OCI-LY3 (cell line): ENCODE data around the gene WFDC2.

ENCODE experiments used
- H2AFZ ChIP-seq: fragments of 200-600, 300-600 bp; shearing (Covaris generic); 2 replicates; pipeline ENCODE4 v1.6.0; 2014; ENCODE audit warnings: antibody characterized with exemption, low read depth, low read length
- H3K27ac ChIP-seq: fragments of 200-600, 300-600 bp; sonication (generic); 2 replicates; pipeline ENCODE4 v1.5.1; 2014; ENCODE audit warnings: mild to moderate bottlenecking, low read length, moderate library complexity, mixed read lengths
- H3K27me3 ChIP-seq: fragments of 200-600, 300-600 bp; sonication (generic); 2 replicates; pipeline ENCODE4 v1.6.1; 2014; ENCODE audit warnings: low read depth, low read length, mixed read lengths
- H3K36me3 ChIP-seq: fragments of 200-600, 300-600 bp; sonication (generic); replicated peaks from 2 replicates; pipeline ENCODE3; 2014; ENCODE audit warnings: low read depth, low read length, mixed read lengths
- H3K4me1 ChIP-seq: fragments of 300-600, 200-600 bp; sonication (generic); 2 replicates; pipeline ENCODE4 v1.6.1; 2014; ENCODE audit warnings: low read length, mixed read lengths
- H3K4me2 ChIP-seq: fragments of 200-600, 300-600 bp; sonication (generic); 2 replicates; pipeline ENCODE4 v1.6.1; 2014; ENCODE audit warnings: low read length, mixed read lengths
- H3K4me3 ChIP-seq: fragments of 300-600, 200-600 bp; sonication (generic); 2 replicates; pipeline ENCODE4 v1.5.1; 2014; ENCODE audit warnings: antibody characterized with exemption, mild to moderate bottlenecking, low read length, moderate library complexity
- H3K79me2 ChIP-seq: fragments of 300-600, 200-600 bp; shearing (Covaris generic); 2 replicates; pipeline ENCODE4 v1.6.1; 2014; ENCODE audit warnings: mild to moderate bottlenecking, low read length, mixed read lengths
- H3K9ac ChIP-seq: fragments of 300-600, 200-600 bp; shearing (Covaris generic); 2 replicates; pipeline ENCODE4 v1.6.0; 2014; ENCODE audit warnings: mild to moderate bottlenecking, low read length, moderate library complexity
- H3K9me3 ChIP-seq: fragments of 200-600, 300-600 bp; shearing (Covaris generic); 2 replicates; pipeline ENCODE4 v1.6.1; 2014; ENCODE audit warnings: low read length, mixed read lengths; ENCODE audit not compliant: insufficient read depth
- H4K20me1 ChIP-seq: fragments of 200-600, 300-600 bp; sonication (generic); 2 replicates; pipeline ENCODE4 v1.6.1; 2016; ENCODE audit warnings: low read length, mixed read lengths; ENCODE audit not compliant: insufficient read depth
- CTCF ChIP-seq: fragments of 200-600, 300-600 bp; sonication (generic); IDR thresholded peaks from 2 replicates; pipeline ENCODE4 v1.5.1; 2014; ENCODE audit warnings: antibody characterized with exemption, low read length, low read depth
- EZH2phosphoT487 ChIP-seq: fragments of 200-600 bp; shearing (Covaris generic); IDR thresholded peaks from 2 replicates; pipeline ENCODE4 v1.6.1; 2018; ENCODE audit warnings: antibody characterized with exemption, mixed run types, low read depth

WFDC2 gene

GRCh38 chr20:45462711-45463509 is 6.6 kb upstream of the WFDC2 start:
- Histone ChIP-seq H4K20me1 (no peaks in the 10 kb centered on the region), H3K79me2 (no peaks in the 10 kb centered on the region), H3K4me1 (peaks cover 20% of the 10 kb centered on the region), H3K4me2 (peak overlapping the region; percentile 14; the same call in 1 of the 2 replicates), H3K9ac (no peak overlapping the region), H3K9me3 (no peaks in the 10 kb centered on the region), H2AFZ (no peak overlapping the region), H3K27ac (no peak overlapping the region), H3K27me3 (peaks cover 91% of the 10 kb centered on the region), H3K36me3 (no peaks in the 10 kb centered on the region), H3K4me3 (no peak overlapping the region)
- TF ChIP-seq EZH2phosphoT487 (no peak), CTCF (0 out of 2 replicates have a peak, but pooled peaks have one; percentile 3)

GRCh38 chr20:45463709-45464108 is 5.8 kb upstream of the WFDC2 start:
- H3K9ac ChIP-seq = no peak overlapping the region
- H4K20me1 ChIP-seq = no peaks in the 10 kb centered on the region
- no peaks in the 10 kb centered on the region for H3K79me2 ChIP-seq
- no peak overlapping the region for H3K4me3 ChIP-seq
- H3K36me3 ChIP-seq = no peaks in the 10 kb centered on the region
- no peaks in the 10 kb centered on the region for H3K9me3 ChIP-seq
- H3K27me3 ChIP-seq = peaks cover 94% of the 10 kb centered on the region
- H3K27ac ChIP-seq = no peak overlapping the region
- peaks cover 20% of the 10 kb centered on the region for H3K4me1 ChIP-seq
- H3K4me2 ChIP-seq = no peak overlapping the region
- H2AFZ ChIP-seq = no peak overlapping the region
- TF ChIP-seq EZH2phosphoT487 (no peak), CTCF (no peak)

- H3K79me2 ChIP-seq = no peaks in the 10 kb centered on the region
- TF ChIP-seq EZH2phosphoT487 (no peak), CTCF (no peak)
- no peak overlapping the region for H2AFZ ChIP-seq
- H3K27ac ChIP-seq = no peak overlapping the region
- no peak overlapping the region for H3K9ac ChIP-seq
- H3K4me1 ChIP-seq = peaks cover 11% of the 10 kb centered on the region
- H3K36me3 ChIP-seq = no peaks in the 10 kb centered on the region
- no peaks in the 10 kb centered on the region for H3K9me3 ChIP-seq
- peaks cover 87% of the 10 kb centered on the region for H3K27me3 ChIP-seq
- H3K4me2 ChIP-seq = no peak overlapping the region
- H3K4me3 ChIP-seq = no peak overlapping the region
- H4K20me1 ChIP-seq = no peaks in the 10 kb centered on the region
These were observed 3.9 kb upstream of the WFDC2 start for GRCh38 chr20:45465491-45466266.

- H2AFZ ChIP-seq = no peak overlapping the region
- H3K4me1 ChIP-seq = peaks cover 11% of the 10 kb centered on the region
- H3K79me2 ChIP-seq = no peaks in the 10 kb centered on the region
- H3K27ac ChIP-seq = no peak overlapping the region
- no peaks in the 10 kb centered on the region for H3K36me3 ChIP-seq
- H3K4me2 ChIP-seq = no peak overlapping the region
- no peak overlapping the region for H3K4me3 ChIP-seq
- no peaks in the 10 kb centered on the region for H4K20me1 ChIP-seq
- TF ChIP-seq CTCF = no peak
- no peak for TF ChIP-seq EZH2phosphoT487
- no peaks in the 10 kb centered on the region for H3K9me3 ChIP-seq
- peaks cover 90% of the 10 kb centered on the region for H3K27me3 ChIP-seq
- H3K9ac ChIP-seq = no peak overlapping the region
These were observed 2.4 kb upstream of the WFDC2 start for GRCh38 chr20:45467172-45467571.
